H1 (cell line): ENCODE measurements around the gene TRIP11. TPM values are rescaled to one million over a fixed set of nuclear protein-coding genes. Genes with fewer than 3 reads are reported as not detected.

ENCODE experiments used
- GTF2F1 ChIP-seq: IDR thresholded peaks from 2 replicates; pipeline ENCODE4 v1.6.1; 2012; ENCODE audit warnings: low read depth, low read length, improper control_type of control experiment, borderline replicate concordance
- polyA plus RNA-seq, 7 experiments: library from polyadenylated mRNA; depleted of rRNA in 3 of 7; stranded (reverse) in 5 of 7; unstranded in 2 of 7; fragments of >200 nt in 5 of 7; fragments of 200-250 nt in 2 of 7; gene quantifications; 1 replicate in 5 of 7; 2 replicates in 1 of 7; 4 replicates in 1 of 7; pipeline versions ENCODE4 v1.2.1 to v1.2.3, GENCODE V29; 2011 to 2013; ENCODE audit warnings: missing spikeins in 2 of 7, mixed read lengths in 2 of 7
- total RNA-seq: library from RNA; stranded (reverse); fragmentation: NEBNext Ultra II Directional; extraction: Animal tissue kit (Norgen Biotek cat#: 25700); gene quantifications from 2 replicates; pipeline ENCODE4 v1.2.1, GENCODE V29; 2021

TRIP11 gene
- total and polyA plus RNA-seq, 2 of the 8 experiments (the other 6 are each of a cell fraction or from before 2014, with no cell fraction given) = 3.3 to 30.4 TPM

DNA sequence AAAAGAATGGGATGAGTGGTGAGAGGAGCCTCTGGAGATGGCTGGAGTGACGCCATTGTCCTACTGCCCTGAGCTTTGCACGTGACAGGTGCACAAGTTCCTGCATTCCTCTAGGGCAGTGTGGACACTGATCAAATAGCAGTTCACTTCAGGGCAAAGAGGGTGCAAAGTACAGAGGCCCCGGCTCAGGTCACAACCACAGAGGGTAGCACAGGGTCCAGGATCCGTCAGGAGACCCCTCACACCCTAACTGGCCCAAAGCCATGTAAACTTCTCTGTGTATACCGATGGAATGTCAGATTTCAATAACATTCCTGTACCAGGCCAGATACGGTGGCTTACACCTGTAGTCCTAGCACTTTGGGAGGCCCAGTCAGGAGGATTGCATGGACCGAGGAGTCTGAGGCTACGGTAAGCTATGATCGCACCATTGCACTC lies 82.0 kb downstream of the TRIP11 start (continued):
- no peak for TF ChIP-seq GTF2F1
- TF ChIP-seq, all 59 proteins: peak for 0
